ENCODE measurements around the gene FGF8. TPM values are rescaled to one million over a fixed set of nuclear protein-coding genes. Genes with fewer than 3 reads are reported as not detected.

Gene FGF8
- total RNA-seq, 2 experiments from 2014 or later: not detected

DNA sequence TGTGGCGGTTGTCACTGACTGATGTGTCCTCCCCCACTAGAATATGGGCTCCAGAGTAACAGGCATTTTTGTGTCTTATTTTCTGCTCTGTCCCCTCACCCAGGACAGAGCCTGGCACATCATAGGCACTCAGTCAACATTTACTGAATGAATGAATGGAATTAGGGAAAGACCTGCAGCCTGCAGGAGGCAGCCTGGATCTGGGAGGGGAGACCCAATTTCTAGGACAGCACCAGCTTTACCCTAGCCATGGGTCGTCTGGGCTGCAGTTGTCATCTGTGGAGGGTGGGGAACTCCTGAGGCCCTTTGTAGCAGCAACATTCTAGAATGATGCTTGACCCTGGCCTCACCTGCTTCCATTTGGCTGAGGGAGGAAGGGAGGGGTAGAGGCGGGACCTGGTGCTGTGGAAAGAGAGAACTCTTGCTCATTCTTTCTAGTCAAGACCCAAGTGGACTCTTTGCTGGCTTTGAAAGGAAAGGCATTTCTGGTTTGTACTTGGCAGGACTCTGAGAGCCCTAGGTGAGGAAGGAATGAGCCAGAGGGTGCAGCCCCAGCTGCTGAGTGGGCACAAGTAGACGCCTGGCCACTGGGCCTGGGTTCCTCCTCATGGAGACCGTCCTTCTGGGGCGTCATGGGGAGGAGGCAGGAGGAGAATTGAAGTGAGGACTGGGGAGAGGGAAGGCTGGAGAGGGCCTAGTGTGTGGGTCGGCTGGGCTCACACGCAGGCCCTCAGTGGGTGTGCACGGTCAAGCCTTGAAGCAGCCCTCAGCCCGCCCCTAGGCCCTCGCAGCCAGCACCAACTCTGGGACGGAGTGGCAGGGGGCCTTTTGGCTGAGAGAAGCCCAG is 8.9 kb downstream of the FGF8 start:
- H3K27ac Mint-ChIP-seq: no peak overlapping the region
- H3K4me1 Mint-ChIP-seq: no peaks in the 10 kb centered on the region
- no peaks in the 10 kb centered on the region for H3K36me3 Mint-ChIP-seq
- H3K27me3 Mint-ChIP-seq: peaks cover 22% of the 10 kb centered on the region
- H3K9me3 Mint-ChIP-seq: no peaks in the 10 kb centered on the region
- no peak overlapping the region for H3K4me3 Mint-ChIP-seq
- no peak for DNase-seq

DNA sequence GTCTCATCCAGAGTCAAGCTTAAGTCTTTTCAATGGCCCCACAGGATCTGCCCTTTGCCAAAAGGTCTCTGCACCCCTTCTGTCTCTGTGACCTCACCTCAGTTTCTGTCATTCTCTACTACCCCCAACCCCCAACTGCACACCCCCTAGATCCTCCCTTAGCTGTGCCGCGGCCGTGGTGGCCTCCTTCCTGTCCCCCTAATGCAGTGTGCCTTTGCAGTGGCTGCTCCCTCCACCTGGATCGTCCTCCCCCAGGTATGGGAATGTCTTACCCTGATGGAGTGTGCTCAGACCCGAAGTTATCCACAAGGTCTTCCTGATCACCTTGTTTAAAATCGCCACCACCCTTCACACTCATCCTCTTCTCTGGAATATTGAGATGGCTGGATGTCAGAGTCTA is 9.6 kb downstream of the FGF8 start:
- H3K27me3 Mint-ChIP-seq: peaks cover 16% of the 10 kb centered on the region
- no peak overlapping the region for H3K27ac Mint-ChIP-seq
- H3K36me3 Mint-ChIP-seq: no peaks in the 10 kb centered on the region
- H3K4me3 Mint-ChIP-seq: no peak overlapping the region
- no peak for DNase-seq
- H3K4me1 Mint-ChIP-seq: no peaks in the 10 kb centered on the region
- H3K9me3 Mint-ChIP-seq: no peaks in the 10 kb centered on the region

DNA sequence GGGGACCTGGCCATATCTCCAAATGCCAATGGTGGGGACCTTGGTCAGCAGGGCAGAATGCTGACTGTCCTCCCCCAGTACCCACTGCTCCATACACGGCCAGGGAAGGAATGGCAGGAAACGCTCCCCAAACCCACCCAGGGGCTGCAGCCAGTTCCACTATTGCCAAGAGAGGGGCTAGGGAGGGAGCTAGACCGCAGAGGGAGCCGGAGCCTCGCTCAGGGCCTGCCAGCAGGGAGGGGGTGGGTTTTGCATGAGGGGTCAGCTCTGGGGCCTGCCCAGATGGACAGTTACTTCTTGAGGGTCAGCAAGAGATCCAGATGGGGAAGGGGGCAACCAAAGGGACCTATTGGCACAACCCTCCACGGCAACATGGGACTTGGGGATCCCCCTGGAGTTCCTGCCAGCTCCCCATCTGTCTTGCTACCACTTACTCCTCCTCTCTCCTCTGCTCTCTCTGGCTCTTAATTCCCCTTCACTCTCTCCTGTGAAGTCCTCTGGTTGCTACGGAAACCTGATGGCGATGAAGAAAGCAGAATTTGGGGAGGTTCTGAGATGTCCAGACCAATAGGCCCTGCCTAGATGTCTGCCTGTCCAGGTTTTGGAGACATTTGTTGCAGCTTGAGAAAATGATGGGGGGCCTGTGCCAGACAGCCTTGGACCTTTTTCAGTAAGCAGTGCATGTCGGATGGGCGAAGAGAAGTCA is 12.6 kb downstream of the FGF8 start:
- H3K27ac Mint-ChIP-seq: no peak overlapping the region
- H3K36me3 Mint-ChIP-seq: no peaks in the 10 kb centered on the region
- peaks cover 7% of the 10 kb centered on the region for H3K27me3 Mint-ChIP-seq
- no peaks in the 10 kb centered on the region for H3K9me3 Mint-ChIP-seq
- no peaks in the 10 kb centered on the region for H3K4me1 Mint-ChIP-seq
- DNase-seq: no peak
- H3K4me3 Mint-ChIP-seq: no peak overlapping the region

DNA sequence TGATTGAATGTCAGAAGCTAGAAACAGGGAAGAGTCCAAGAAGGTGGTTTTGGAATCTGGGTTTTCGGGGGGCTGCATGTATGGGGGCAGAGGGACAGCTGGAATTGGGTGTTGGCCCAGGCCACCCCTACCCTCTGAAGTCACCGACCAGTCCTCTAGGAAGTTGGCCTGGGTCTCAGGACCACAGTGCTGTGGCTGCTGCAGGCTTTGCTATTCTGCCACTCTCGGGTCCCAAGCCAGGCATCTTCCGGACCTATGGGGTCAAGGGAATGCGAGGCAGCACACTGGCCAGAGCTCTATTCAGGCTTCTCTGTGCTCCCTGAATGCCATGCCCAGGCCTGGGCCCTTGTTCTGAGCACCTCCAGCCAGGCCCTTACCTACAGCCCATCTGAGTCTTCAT is 13.2 kb downstream of the FGF8 start:
- H3K36me3 Mint-ChIP-seq: no peaks in the 10 kb centered on the region
- no peak overlapping the region for H3K4me3 Mint-ChIP-seq
- peaks cover 7% of the 10 kb centered on the region for H3K27me3 Mint-ChIP-seq
- no peak overlapping the region for H3K27ac Mint-ChIP-seq
- no peak for DNase-seq
- no peaks in the 10 kb centered on the region for H3K4me1 Mint-ChIP-seq
- no peaks in the 10 kb centered on the region for H3K9me3 Mint-ChIP-seq

DNA sequence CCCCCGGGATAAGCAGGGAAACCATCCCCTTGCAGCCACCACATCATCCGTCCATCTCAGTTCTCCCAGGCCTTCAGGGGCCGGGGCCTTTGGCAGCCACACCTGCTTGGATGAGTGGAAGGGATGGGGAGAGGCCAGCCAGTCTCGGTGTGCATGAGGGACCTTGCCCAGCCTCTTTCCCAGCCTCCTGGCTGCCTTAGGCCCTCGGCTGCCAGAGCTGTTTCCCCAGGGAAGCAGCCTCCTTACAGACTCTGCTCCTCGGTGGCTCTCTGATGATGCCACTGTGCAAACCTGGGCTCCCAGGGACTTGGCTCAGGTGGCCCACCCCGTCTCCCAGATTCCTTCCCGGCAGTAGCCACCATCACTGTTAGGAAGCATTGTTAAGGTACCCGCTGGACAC is 14.7 kb downstream of the FGF8 start:
- H3K9me3 Mint-ChIP-seq: no peaks in the 10 kb centered on the region
- H3K4me3 Mint-ChIP-seq: no peak overlapping the region
- no peak overlapping the region for H3K27ac Mint-ChIP-seq
- H3K27me3 Mint-ChIP-seq: peaks cover 11% of the 10 kb centered on the region
- H3K4me1 Mint-ChIP-seq: no peaks in the 10 kb centered on the region
- H3K36me3 Mint-ChIP-seq: no peaks in the 10 kb centered on the region
- DNase-seq: no peak

DNA sequence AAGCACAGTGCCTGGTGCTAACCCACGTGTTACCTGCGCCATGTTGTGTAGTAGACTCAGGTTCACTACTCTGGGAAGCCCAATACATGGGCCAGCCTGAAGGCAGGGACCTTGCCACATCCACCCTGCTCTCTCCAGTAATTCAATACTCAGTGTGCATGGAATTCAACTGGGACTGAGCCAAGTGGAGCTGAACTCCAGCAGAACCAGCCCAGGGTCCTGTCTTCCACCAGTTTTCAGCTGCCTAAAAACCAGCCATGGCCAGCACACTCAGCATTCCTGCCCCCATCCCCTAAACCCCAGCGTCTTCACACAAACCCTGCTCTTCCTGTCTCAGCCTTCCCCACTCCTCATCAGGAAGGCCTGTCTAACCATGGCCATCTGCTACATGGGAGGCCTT is 15.4 kb downstream of the FGF8 start:
- Mint-ChIP-seq H3K4me3 (no peak overlapping the region), H3K4me1 (no peaks in the 10 kb centered on the region), H3K9me3 (no peaks in the 10 kb centered on the region), H3K36me3 (no peaks in the 10 kb centered on the region), H3K27me3 (peaks cover 13% of the 10 kb centered on the region), H3K27ac (no peak overlapping the region)
- no peak for DNase-seq

DNA sequence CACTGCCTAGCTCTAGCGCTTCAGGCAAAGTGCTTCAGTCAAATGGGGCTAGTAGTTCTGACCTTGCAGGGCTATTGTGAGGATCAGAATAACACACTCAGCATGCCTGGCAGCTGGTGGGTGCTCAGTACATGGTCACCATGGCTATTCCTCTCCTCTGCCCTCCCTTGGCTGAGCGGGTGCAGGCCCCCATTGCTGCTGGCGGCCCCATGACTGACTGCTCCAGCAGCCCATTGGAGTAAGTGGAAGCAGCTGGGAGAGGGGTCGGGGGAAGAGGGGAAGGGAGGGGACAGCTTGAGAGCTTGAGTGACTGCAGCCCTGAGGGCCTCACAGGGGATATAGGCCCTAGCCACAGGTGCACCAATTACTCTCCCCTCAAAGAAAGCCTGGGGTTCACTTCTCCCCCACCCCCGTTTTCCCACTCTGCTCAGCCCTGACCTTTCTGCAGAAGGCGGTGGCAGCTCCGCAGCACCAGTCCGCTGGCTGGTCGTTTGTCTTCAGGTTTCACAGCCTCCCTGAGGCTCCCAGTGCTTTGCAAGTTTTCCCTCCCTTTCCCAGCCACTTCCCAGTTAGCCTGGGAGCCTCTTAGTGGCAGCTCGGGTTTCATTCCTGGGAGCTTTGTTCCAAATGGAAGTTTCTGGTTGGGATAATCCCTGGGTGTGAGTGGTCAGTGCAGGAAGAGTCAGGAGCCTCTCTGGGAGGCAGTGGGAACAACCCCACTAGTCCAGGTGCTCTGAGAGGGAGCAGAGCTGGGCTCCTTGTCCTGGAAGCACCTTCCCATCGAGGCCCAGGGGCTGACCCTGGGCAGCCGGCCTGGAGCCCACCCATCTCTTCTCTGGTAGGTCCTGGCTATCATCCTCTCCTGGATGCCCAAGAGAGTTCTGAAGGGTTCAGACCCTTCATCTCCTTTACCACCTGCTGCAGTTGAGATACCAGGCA is 16.3 kb downstream of the FGF8 start:
- Mint-ChIP-seq H3K27ac (no peak overlapping the region), H3K36me3 (no peaks in the 10 kb centered on the region), H3K27me3 (peaks cover 20% of the 10 kb centered on the region), H3K9me3 (no peaks in the 10 kb centered on the region), H3K4me3 (no peak overlapping the region), H3K4me1 (no peaks in the 10 kb centered on the region)
- no peak for DNase-seq

DNA sequence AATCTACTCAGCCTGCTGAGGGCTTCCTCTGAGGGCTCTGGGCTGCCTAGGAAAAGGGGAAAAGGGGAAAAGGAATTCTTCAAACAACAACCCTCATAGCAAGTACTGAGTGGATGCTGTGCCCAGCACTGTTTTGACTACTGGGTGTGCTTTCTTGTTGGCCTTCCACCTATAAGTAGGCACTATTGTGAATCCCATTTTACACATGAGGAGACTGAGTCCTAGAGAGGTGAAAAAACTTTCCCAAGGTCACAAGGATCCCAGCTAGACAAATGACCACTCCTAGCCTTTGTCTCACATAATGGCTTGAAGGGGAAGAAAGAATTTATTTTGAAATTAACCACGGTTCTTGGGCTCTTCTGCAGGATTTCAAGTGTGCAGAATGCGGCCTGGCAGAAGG is 17.1 kb downstream of the FGF8 start:
- H3K27me3 Mint-ChIP-seq: peaks cover 20% of the 10 kb centered on the region
- H3K9me3 Mint-ChIP-seq: no peaks in the 10 kb centered on the region
- no peaks in the 10 kb centered on the region for H3K36me3 Mint-ChIP-seq
- H3K4me1 Mint-ChIP-seq: no peaks in the 10 kb centered on the region
- H3K4me3 Mint-ChIP-seq: no peak overlapping the region
- H3K27ac Mint-ChIP-seq: no peak overlapping the region
- no peak for DNase-seq

DNA sequence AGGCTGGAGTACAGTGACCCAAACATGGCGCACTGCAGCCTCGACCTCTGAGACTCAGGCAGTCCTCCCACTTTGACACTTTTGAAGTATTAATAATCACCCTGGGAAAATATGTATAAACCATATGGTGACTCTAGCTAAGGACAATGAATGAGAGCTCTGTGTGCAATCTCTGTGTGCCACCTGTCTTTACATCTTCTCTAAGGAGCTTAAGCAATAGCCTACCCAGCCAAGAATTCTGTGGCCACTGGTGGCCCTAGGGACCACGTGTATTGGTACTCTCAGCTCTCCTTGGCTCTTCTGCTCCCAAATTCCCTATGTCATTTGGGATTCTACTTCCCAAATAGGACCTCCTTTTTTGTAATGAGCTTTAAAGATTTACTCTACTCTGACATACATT is 23.7 kb downstream of the FGF8 start:
- H3K36me3 Mint-ChIP-seq: no peaks in the 10 kb centered on the region
- DNase-seq: no peak
- H3K4me1 Mint-ChIP-seq: no peaks in the 10 kb centered on the region
- no peak overlapping the region for H3K4me3 Mint-ChIP-seq
- H3K27ac Mint-ChIP-seq: no peak overlapping the region
- peaks cover 31% of the 10 kb centered on the region for H3K27me3 Mint-ChIP-seq
- H3K9me3 Mint-ChIP-seq: no peaks in the 10 kb centered on the region

DNA sequence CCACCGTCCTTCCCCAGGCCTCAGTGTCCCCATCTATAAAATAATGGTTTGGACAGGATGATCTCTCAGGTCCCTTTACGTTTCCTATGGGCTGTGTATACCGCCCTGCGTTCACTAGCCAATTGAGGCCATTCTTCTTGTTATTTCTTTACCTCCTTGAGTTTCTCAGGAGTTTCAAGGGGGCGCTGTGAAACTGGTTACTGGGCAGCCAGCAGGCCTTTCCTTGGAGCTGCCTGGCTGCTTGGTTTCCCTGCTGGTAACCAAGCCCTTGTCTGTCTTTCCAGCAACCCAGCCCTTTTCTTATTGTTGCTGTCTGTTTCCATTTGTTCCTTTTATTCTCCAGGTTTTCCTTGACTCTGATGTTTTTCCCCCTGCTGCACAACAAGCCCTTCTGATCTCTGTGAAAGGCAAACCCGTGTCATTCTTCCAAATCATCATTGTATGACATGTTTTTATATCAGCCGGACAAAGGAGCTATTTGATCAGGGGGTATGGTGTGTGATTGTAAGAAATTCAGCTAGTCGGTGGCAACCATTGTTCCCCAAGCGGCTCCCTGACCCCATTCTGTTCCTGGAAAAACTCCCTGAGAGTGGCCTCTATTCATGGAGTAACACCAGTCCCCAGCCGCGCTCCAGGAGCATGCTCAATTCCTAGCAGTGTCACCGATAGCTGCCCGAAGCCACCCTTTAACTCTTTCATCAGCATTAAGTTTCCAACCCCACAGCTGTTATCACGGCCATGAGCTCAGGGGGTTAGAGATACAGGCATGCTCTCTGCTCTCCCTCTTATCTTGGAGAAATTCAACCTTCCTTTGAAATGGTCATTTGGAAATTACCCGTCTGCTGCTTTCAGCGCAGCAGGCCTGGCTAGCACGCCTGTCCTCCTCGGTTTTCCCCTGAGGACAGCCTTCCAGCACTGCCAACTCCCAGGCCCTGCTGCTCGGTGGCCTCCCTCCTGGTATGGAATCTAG is 26.6 kb downstream of the FGF8 start:
- Mint-ChIP-seq H3K27me3 (peaks cover 15% of the 10 kb centered on the region), H3K4me1 (no peaks in the 10 kb centered on the region), H3K27ac (no peak overlapping the region), H3K36me3 (no peaks in the 10 kb centered on the region), H3K4me3 (no peak overlapping the region), H3K9me3 (no peaks in the 10 kb centered on the region)
- DNase-seq: no peak

DNA sequence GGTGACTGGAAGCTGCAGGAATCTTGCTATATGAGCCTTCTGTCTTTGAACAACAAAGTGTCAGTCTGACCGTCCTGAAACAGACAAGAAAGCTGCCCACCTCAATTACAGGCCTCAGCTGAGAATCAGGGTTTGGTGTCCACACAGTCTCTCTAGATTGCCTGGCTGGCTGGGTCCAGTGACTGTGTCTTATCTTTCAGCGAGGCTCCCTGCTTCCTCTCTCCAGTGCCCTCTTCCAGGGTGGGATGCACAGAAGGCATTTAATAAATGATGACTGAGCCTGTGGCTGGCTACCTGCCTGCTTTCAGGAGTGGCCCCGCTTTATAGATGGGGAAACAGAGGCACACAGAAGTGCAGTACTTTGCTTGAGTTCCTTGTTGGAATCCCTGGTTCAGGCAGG is 27.4 kb downstream of the FGF8 start:
- H3K4me1 Mint-ChIP-seq: no peaks in the 10 kb centered on the region
- H3K9me3 Mint-ChIP-seq: no peaks in the 10 kb centered on the region
- H3K27me3 Mint-ChIP-seq: peaks cover 13% of the 10 kb centered on the region
- no peaks in the 10 kb centered on the region for H3K36me3 Mint-ChIP-seq
- DNase-seq: no peak
- H3K27ac Mint-ChIP-seq: no peak overlapping the region
- no peak overlapping the region for H3K4me3 Mint-ChIP-seq

DNA sequence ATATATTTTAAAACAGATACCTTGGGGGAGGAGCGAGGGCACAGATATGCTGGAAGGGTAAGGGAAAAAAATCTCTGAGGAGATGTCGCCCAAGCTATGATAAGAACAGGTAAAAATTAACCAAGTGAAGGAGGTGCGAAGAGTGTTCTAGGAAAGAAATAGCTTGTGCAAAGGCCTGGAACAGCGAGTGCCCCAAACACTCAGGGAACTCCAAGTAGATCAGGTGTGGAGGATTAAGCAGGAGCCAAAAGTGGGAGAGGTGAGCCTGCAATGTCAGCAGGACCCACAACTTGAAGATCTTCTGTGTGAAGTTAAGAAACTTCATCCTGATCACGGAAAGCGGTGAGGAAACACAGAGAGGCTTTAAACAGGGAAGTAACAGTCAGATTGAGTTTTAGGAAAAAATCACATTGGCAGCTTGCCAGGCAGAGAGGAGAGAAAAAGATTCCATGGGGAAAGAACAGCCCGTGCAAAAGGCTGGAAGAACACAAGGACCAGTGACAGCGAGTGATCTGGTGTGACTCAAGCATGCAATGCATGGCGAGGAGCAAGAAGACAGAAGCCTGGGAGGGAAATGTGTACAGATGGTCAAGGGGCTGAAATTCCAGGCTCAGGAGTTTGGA is 30.7 kb downstream of the FGF8 start:
- H3K4me3 Mint-ChIP-seq: no peak overlapping the region
- no peaks in the 10 kb centered on the region for H3K36me3 Mint-ChIP-seq

DNA sequence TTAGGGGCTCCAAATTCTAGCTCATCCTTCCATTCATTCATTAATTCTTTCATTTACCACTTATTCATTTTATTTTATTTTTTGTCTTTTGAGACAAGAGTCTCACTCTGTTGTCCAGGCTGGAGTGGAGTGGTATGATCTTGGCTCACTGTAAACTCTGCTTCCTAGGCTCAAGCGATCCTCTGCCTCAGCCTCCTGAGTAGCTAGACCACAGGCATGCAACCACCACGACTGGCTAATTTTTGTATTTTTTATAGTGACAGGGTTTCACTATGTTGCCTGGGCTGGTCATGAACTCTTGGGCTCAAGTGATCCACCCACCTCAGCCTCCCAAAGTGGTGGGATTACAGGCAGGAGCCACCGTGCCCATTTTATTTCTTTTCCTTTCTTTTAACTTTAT is 31.6 kb downstream of the FGF8 start:
- no peaks in the 10 kb centered on the region for H3K4me1 Mint-ChIP-seq
- H3K27ac Mint-ChIP-seq: no peak overlapping the region
- H3K36me3 Mint-ChIP-seq: no peaks in the 10 kb centered on the region
- no peak for DNase-seq
- no peak overlapping the region for H3K4me3 Mint-ChIP-seq
- no peaks in the 10 kb centered on the region for H3K9me3 Mint-ChIP-seq
- H3K27me3 Mint-ChIP-seq: peaks cover 13% of the 10 kb centered on the region

More for the DNA sequence above, 30.7 kb downstream of the FGF8 start:
- H3K9me3 Mint-ChIP-seq: no peaks in the 10 kb centered on the region
- no peak overlapping the region for H3K27ac Mint-ChIP-seq
- H3K4me1 Mint-ChIP-seq: no peaks in the 10 kb centered on the region
- no peak for DNase-seq
- peaks cover 9% of the 10 kb centered on the region for H3K27me3 Mint-ChIP-seq

DNA sequence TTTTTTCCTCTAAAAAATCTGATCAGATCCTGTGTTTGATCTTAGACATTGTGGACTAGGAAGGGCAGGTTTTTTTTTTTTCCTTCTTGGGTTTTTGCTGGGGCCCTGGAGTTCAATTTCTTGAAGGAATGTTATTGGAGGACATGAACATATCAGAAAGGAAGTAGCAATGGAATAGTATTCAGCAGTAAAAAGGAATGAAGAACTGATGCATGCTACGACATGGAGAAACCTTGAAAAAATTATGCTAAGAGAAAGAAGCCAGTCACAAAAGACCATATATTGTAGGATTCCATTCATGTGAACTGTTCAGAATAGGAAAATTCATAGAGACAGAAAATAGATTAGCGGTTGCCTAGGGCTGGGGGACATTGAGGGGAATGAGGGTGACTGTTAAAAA is 34.0 kb downstream of the FGF8 start:
- H3K36me3 Mint-ChIP-seq: no peaks in the 10 kb centered on the region
- H3K27me3 Mint-ChIP-seq: peaks cover 13% of the 10 kb centered on the region
- no peaks in the 10 kb centered on the region for H3K9me3 Mint-ChIP-seq
- no peaks in the 10 kb centered on the region for H3K4me1 Mint-ChIP-seq
- no peak for DNase-seq
- no peak overlapping the region for H3K27ac Mint-ChIP-seq
- H3K4me3 Mint-ChIP-seq: no peak overlapping the region
